H1 (cell line): ENCODE results near the gene DDI2. TPM values are rescaled to one million over a fixed set of nuclear protein-coding genes. Genes with fewer than 3 reads are reported as not detected.

ENCODE experiments used
- CHD1 ChIP-seq: IDR thresholded peaks from 2 replicates; pipeline ENCODE4 v1.6.1; 2012; ENCODE audit warnings: low read depth, low read length, improper control_type of control experiment
- E2F6 ChIP-seq: IDR thresholded peaks from 2 replicates; pipeline ENCODE4 v1.6.1; 2012; ENCODE audit warnings: inconsistent platforms
- PHF8 ChIP-seq: fragments of 200-600 bp; sonication (generic); conservative IDR thresholded peaks from 2 replicates; pipeline ENCODE4 v1.7.1; 2012; ENCODE audit warnings: low read depth, mild to moderate bottlenecking, inconsistent platforms, low read length, moderate library complexity
- TAF7 ChIP-seq: optimal IDR thresholded peaks from 2 replicates; pipeline ENCODE3; 2011; ENCODE audit warnings: low read depth, mild to moderate bottlenecking, inconsistent platforms, low read length, moderate library complexity, borderline replicate concordance
- polyA plus RNA-seq, 7 experiments: library from polyadenylated mRNA; depleted of rRNA in 3 of 7; stranded (reverse) in 5 of 7; unstranded in 2 of 7; fragments of >200 nt in 5 of 7; fragments of 200-250 nt in 2 of 7; gene quantifications; 1 replicate in 5 of 7; 2 replicates in 1 of 7; 4 replicates in 1 of 7; pipeline versions ENCODE4 v1.2.1 to v1.2.3, GENCODE V29; 2011 to 2013; ENCODE audit warnings: missing spikeins in 2 of 7, mixed read lengths in 2 of 7
- total RNA-seq: library from RNA; stranded (reverse); fragmentation: NEBNext Ultra II Directional; extraction: Animal tissue kit (Norgen Biotek cat#: 25700); gene quantifications from 2 replicates; pipeline ENCODE4 v1.2.1, GENCODE V29; 2021

The DDI2 gene
- total and polyA plus RNA-seq, 2 of the 8 experiments (the other 6 are each of a cell fraction or from before 2014, with no cell fraction given), result 7.7 to 38.3 TPM

- no peak for TF ChIP-seq E2F6
- TF ChIP-seq CHD1, result no peak
- TF ChIP-seq PHF8, result no peak
- no peak for TF ChIP-seq TAF7
These were observed 63.5 kb downstream of the DDI2 start (continued) for GRCh38 chr1:15680561-15681348.
